ENCODE measurements around the gene CYBRD1.
"Not testable (repeated sequence)": the region's sequence is repeated elsewhere in the genome, so short reads cannot be mapped to it uniquely, and the experiment has no call there.

Gene CYBRD1, protein sequence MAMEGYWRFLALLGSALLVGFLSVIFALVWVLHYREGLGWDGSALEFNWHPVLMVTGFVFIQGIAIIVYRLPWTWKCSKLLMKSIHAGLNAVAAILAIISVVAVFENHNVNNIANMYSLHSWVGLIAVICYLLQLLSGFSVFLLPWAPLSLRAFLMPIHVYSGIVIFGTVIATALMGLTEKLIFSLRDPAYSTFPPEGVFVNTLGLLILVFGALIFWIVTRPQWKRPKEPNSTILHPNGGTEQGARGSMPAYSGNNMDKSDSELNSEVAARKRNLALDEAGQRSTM

DNA sequence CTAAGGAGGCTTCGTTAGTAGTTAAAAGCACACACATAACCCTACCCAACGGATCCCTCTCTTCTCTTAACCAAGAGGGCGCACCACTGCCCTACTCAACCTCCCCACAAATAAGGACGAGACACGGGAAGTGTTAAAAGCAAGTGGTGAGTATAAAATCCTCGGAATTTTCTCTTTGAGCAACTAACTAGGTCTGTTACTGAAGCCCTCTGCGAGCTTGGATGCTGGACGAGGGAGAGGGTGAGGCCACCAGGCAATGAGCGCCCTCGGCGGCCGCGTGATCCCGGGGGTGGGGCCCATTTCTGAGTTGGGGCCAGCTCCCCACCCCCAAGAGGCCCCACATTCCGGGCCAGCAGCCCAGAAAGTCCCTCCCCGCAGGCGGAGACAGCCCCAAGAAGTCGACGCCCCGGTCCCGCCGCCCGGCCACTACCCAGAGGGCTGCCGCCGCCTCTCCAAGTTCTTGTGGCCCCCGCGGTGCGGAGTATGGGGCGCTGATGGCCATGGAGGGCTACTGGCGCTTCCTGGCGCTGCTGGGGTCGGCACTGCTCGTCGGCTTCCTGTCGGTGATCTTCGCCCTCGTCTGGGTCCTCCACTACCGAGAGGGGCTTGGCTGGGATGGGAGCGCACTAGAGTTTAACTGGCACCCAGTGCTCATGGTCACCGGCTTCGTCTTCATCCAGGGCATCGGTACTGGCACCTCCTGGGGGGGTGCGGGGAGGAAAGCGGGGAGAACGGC lies at the start of gene CYBRD1:
Gene CYBRD1 (plus strand): TSS at position 423 of the 736 bp plus-strand sequence. CDS start 72 bp downstream, at position 495.
- DNase-seq: peak; percentile 3

DNA sequence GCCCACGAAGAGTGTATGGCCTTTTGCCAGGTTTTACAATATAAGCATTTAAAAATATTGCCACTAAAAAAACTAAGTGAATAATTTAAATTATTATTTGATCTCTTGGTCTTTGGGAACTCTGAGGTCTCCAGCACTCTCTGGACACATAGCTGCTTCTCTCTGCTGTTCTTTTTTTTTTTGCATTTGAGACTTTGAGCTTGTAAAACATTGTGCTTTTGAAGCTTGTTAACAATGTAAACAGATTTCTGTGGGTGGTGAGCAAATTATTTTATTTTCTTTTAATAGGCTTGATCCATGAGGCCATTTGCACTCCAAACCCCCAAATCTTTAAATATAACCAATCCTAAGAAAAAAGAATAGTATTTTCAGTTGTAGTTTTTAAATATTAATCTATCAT lies 46.3 kb upstream of the CYBRD1 start:
- DNase-seq: no peak

DNA sequence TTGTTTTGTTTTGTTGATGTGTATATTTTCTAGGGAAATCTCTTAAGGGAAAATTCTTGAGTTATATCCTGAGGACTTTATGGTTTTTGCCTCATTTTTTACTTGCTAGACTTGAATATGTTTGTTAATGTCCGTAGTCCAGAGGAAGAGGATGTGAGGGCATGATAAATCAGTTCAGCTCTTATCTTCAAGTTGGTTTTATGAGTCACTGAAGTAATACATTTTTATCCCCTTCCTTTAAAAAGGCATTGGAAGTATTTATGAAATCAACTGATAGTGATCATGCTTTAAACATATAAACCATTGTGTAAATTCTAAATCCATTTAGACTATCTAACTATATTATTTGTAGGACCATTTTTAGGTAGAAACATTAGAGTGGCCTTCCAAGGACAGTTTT lies 43.9 kb upstream of the CYBRD1 start:
- DNase-seq: no peak

DNA sequence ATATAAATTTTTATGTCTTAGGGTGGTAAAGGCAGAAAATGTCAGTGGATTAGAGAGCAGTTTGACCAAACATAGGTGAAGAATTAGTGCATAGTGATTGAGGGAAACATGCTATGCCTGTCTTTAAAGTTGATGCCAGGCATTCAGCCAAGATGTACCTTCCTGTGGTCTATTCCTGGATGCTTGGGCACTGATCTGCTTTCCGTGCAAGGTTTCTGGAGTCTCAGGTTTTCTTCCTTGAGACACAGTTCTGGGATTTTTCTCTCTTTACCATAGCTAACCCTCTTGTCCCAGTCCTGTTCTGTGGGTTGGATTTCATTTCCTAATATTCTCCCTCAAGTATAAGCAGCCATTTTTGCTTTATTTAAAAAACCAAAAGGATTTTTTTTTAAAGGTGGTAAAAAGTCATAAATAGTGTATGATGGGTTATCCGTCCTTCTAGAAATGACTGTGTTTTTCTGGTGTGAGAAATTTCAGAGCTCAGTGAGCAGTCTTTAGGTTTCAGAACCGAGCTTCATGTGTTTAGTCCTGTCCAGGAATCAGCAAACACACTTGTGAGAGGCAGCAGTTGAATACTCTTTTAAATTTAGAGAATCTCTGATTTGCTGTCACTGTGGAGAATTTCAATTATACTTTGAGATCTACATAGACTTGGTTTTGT lies 43.0 kb upstream of the CYBRD1 start:
- DNase-seq: no peak

DNA sequence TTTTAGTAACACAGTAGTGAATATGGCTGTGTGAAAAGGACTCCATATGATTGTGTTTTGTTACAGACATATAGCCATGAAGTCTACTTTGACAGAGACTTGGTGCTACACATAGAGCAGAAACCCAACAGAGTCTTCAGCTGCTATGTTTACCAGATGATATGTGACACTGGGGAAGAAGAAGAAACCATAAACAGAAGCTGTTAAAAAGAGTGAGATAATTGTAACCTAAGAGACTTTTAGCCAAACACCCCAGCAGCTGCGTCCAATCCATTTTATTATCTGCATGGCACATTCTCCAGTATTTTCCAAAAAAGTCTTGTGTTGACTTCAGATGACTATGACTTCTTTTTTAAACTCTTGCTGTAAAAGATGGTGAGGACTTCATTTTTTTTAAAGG lies 41.4 kb upstream of the CYBRD1 start:
- DNase-seq: no peak

DNA sequence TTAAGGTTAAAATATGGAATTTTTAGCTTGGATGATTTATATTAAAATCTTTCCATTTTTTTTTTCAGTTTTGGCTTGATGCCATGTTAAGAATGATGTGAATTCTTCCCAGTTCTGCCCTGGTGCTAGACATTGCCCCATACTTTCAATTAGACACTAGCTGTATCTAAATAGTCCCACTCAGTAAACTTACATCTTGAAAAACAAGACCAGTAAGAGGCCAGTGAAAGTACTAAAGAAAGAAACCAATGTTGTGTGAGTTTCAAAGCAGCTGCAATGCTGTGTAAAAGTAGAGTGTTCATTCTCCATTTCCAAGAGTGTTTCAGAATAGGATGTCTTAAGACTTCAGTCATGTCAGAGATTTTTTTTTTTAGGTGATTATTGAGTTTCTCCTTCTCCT lies 40.0 kb upstream of the CYBRD1 start:
- no peak for DNase-seq

DNA sequence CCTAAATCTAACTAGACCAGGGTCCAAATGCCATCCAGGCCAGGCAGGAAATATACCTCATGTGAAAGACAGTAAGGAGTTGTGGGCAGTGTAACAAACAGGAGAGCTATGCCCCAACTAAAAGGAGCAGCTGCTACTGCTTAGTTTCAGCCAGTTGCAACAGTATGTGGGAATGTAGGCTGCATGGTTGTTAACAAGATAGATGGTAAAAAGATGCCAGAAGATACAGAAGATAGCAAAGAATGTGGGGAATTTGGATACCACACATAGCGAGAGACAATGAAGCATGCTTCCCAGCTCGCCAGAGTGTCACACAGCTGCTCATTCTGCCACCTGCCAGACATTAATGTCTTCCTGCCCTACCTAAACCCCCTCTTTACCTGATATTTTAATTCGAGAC lies 39.4 kb upstream of the CYBRD1 start:
- DNase-seq: no peak

DNA sequence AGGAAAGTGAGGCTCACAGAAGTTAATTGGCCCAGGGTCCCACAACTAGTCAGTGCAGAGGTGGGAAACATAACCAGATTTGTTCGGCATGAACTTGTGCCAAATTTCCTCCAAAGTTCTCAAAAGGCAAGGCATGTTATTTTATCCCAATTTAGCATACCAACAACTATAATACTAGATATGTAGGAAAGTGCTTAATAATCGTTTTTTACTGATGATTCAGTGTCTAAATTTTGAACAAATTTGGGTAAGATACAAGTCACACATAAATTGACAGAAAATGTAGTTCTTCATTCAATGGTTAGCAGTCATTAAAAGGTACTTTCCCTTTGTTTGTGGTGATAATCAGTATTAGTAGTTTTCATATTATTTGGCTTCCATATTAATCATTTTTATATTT lies 38.5 kb upstream of the CYBRD1 start:
- no peak for DNase-seq

DNA sequence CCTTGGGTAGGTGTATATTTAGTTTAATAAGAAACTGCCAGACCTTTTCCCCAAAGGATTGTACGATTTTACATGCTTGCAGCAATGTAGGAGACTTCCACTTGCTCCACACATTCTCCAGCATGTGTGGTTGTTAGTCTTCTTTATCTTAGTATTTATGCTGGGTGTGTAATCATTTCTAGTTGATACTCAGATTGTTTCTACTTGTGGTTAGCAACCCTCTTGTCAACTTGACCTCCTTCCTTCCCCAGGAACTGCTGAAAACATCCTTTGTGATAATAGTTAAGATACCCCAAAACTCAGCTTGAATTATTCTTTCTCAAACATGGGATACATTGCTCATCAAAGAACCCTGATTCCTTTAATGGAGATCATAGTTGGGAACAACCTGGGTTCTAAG lies 37.2 kb upstream of the CYBRD1 start:
- no peak for DNase-seq

DNA sequence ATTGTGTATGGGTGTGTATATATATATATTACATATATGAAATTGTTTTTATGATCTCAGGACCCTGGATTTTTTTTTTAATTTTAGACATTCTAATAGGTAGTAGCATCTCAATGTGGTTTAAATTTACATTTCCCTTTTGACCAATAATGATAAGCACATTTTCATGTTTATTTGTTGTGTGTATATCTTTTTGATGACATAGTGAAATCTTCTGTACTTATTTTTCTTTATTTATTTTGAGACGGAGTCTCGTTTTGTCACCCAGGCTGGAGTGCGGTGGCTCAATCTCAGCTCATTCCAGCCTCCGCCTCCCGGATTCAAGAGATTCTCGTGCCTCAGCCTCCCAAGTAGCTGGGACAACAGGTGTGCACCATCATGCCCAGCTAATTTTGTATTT lies 35.1 kb upstream of the CYBRD1 start:
- no peak for DNase-seq

DNA sequence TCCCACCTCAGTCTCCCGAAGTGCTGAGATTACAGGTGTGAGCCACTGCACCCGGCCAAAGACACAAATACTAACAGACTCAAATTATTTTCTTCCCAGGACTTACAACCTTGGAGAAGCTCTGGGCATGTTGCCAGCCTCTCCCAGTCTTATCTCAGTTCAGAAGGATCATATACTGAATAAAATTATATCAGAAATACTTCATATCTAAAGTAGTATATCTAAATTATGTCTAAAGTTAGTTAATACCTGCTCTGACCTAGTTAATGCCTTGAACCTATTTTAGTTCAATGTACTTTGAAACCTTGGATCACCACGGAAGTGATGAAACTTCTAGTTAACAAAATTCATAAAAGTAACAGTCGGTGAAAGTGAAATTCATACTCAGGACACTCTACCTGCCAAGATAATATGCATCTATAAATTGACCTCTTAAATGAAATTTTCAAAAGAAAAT lies 34.4 kb upstream of the CYBRD1 start:
- DNase-seq: no peak

DNA sequence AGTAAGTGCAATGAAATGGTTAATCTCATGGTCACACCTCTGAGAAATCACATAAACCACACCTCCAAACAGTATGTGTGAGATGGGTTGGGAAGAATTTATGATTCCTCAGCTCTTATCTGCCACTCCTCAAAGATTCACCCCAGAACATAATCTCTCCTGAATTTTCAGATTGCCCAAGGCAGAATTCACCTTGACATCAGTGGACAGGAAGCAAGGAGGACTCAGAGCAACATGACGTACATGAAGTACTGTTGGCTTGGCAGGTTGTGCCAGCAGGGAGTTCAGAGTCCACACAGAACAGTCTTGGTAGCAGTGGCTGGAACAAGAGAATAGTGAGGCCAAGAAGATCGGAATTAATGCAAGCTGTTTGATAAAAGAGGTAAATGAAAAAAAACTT lies 31.7 kb upstream of the CYBRD1 start:
- no peak for DNase-seq

DNA sequence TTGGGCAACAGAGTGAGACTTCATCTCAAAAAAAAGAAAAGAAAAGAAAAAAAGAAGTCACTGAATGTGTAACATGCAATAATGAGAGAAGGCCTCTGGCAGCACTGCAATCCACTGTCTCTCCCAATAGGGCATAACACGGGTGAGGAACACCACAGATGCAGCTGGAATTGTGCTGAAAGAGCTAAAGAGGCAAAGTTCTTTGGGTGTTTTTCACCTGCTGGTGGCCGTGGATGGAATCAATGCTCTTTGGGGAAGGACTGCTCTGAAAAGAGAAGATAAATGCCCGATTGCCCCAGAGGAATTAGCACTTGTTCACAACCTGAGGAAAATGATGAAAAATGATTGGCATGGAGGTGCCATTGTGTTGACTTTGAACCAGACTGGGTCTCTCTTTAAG lies 31.0 kb upstream of the CYBRD1 start:
- DNase-seq: no peak

DNA sequence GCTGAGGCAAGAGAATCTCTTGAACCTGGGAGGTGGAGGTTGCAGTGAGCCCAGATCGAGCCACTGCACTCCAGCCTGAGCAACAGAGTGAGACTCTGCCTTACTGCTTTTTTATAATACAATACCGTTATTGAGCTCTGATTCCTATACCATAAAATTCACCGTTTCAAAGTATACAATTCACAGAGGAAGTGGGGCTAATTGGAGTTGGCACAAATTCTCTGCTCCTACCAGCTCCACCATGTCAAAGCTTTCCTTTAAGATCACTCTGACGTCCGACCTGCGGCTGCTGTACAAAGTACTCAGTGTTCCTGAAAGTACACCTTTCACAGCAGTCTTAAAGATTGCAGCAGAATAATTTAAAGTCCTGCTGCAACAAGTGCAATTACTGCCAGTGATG lies 29.6 kb upstream of the CYBRD1 start:
- DNase-seq: no peak

DNA sequence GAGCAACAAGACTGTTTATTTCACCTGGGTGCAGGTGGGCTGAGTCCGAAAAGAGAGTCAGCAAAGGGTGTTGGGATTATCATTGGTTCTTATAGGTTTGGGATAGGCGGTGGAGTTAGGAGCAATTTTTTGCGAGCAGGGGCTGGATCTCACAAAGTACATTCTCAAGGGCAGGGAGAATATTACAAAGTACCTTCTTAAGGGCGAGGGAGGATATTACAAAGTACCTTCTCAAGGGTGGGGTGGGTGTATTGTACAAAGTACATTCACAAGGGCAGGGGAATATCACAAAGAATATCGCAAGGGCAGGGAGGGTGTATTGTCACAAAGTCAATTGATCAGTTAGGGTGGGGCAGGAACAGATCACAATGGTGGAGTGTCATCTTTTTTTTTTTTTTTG lies 24.6 kb upstream of the CYBRD1 start:
- not testable (repeated sequence) for DNase-seq

DNA sequence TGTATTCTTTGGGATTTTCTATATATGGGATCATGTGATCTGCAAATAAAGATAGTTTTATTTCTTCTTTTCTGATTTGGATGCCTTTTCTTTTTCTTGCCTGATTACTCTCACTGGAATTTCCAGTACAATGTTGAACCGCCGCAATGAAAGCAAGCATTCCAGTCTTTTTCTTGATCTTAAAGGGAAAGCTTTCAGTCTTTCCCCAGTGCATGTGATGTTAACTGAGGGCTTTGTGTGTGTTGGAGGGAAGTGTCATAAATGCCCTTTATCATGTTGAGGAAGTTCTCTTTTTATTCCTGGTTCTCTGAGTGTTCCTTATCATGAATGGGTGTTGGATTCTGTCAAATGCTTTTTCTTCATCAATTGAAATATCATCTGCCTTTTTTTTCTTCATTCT lies 16.9 kb upstream of the CYBRD1 start:
- no peak for DNase-seq

DNA sequence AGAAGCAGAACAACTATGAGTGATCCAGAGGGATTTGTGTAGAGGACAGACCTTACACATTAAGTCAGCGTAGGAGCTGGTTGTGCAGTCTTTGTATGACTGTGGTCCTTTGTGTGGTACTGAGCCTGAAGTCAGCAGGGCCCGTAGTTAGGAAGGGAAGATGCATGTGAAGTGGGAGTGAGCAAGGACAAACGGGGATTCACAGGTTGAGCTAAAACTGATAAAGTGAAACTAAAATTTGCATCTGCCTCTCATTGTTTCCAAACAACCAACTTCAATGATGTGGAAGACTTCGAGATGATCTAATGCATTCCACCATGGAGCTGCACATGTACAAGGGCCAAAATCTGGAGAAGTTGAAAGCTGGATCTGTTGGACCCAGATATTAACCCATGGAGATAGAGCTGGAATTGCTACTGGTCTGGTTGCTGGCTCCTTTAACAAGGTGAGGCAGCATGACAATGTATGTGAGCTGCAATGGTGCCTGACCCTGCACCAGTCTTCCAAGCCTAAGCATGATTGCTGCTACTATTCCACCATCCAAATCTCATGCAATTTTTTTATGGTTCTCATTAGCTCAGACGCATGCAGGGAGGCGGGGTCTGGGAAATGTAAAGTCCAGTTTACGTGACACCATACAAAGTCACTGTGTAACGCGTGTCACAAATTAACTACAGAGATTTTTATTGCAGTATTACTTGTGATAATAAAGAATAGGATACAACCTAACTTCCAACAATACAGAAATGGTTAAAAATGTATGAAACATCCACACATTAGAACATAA lies 12.1 kb upstream of the CYBRD1 start:
- peak; percentile 4 for DNase-seq

DNA sequence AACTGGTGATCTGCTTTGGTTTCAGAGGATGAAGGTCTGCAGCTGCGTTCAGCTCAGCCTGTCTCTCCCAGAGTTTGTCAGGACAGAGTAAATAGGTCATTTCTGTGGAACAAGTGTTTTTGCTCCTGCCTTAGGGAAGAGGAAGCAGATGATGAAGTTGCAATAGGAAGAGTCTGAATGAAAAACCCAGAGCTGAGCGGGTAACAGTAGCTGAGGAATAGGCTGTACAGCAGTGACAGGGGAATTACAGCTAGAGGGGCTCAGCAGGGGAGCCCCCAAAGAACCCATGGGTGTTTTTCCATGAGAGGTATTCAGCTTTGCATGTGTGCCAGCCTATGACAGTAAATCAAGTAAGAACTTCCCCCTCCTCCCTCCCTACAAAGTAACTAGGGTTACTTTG lies 10.3 kb upstream of the CYBRD1 start:
- no peak for DNase-seq

DNA sequence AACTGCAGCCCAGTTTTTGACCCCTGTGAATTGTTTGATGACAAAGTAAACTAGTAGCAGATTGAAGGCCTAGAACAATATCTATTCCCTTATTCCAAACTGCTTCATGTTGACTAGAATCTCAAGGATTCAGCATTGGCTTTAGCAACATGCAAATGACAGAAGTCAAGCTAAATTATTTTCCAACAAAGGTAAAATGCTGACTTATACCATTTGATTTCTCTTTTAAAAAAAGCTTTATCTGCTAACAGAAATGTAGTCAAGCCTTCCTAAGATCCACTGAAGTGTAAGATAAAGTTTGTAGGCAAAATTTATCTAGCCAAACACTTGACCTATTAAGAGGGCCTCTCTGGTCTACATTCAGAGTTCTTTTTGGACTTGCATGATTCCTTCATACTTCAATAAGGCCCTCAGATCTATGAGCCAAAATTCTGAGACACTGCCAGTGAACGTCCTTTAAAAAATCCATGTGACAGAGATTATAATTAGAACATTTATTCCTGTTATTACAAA lies 9.5 kb upstream of the CYBRD1 start:
- DNase-seq: no peak

DNA sequence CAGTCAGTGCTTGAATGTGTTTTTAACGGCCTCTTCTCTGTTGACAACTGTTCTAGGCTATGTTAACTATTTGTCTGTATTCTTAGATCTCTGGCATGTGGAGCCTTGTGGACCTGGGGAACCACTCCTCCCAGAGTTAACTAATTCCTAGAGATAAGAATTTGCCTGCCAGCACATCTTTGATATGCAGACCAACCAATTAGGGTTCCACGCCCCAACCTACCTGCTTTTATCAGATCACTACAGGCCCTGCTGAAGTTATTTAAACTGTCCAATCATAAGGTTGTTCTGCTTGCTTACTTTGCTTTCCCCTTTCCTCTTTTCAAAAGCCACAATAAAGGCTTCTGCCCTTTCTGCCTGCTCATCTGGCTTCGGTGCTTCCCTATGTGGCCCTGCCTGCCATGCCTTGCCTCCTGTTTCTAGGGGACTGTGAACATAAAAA lies 8.5 kb upstream of the CYBRD1 start:
- no peak for DNase-seq

DNA sequence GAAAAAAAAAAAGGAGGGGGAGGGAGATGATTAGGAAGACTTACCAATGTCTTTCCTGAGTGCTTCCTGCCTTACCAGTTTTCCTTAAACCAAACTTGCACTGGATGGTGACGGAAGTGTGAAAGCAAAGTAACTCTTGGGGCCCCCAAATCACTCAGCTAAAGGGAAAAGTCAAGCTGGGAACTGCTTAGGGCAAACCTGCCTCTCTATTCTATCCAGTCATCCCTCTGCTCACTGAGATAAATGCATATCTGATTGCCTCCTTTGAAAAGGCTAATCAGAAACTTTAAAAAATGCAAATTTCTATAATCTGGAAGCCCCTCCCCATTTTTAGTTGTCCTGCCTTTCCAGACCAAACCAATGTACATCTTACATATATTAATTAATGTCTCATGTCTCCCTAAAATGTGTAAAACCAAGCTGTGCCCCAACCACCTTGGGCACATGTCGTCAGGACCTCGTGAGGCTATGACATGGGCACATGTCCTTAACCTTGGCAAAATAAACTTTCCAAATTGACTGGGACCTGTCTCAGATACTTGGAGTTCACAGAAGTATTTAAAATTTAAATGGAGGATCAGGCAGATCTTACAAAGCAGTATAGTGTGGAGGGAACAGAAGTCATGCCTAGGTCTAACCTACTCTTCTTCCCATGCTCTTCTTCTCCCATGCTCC lies 7.2 kb upstream of the CYBRD1 start:
- no peak for DNase-seq

DNA sequence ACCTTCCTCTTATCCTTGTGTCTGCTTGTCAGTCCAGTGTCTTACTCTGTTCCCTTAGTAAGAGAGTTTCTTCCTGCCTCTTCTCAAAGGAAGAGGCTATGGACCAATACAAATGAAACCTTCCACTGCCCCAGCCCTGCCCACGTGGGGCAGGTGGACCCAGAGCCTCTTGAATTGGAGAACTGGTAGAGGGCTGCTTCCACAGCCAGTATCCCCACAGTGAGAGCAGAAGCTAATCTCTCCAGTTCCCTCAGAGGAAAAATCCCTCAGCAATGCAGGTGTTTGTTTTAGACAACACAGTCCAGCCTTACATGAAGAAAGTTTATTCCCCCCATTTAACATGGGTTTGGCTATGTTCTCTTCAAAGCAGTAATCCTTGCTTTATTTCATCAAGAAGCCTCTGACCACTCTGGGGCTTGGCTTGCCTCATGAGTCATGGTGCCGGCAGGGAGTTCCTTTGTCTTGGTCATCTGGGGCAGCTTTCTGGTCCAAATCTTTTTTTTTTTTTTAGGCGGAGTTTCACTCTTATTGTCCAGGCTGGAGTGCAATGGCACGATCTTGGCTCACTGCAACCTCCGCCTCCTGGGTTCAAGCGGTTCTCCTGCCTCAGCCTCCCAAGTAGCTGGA lies 6.5 kb upstream of the CYBRD1 start:
- DNase-seq: no peak

Data from stimulated activated CD4-positive, alpha-beta T cell treated with anti-CD3 and anti-CD28 coated beads, Interleukin-4, amount 100 ng/mL, for 24 hours (primary cell).